H1 (cell line): Measurements from ENCODE around the gene KRTAP5-8. TPM values are rescaled to one million over a fixed set of nuclear protein-coding genes. Genes with fewer than 3 reads are reported as not detected.
"Not testable (repeated sequence)": the region's sequence is repeated elsewhere in the genome, so short reads cannot be mapped to it uniquely, and the experiment has no call there.

Experiments used
- CTCF ChIA-PET: fragments of 300-600 bp; sonication (Branson Sonifier 250); formaldehyde crosslinking; loops from one replicate; lab custom pipeline; 2021; ENCODE audit not compliant: partially characterized antibody; lab: Charles Lee
- POLR2A ChIA-PET: fragments of 300-600 bp; sonication (Branson Sonifier 250); formaldehyde crosslinking; loops from one replicate; lab custom pipeline; 2021; ENCODE audit warnings: inconsistent platforms; ENCODE audit not compliant: partially characterized antibody; lab: Charles Lee
- DNase-seq, 2 experiments: peaks; one replicate each; pipeline versions ENCODE4 v3.0.0 to v3.0.0-alpha.2; 2010 to 2022; ENCODE audit warnings: low spot score in 2 of 2, low read depth in 1 of 2, mixed read lengths in 1 of 2
- FAIRE-seq: peaks from 2 replicates; lab custom pipeline; 2011; peaks lifted over from hg19 to GRCh38; lab: Jason Lieb, UNC
- H2AFZ ChIP-seq: 2 replicates; pipeline ENCODE4 v1.8.1; 2012; ENCODE audit warnings: low read length, inconsistent platforms
- H2AK5ac ChIP-seq: 2 replicates; pipeline ENCODE4 v1.6.1; 2013; ENCODE audit warnings: low read depth, low read length
- H2BK120ac ChIP-seq: replicated peaks from 2 replicates; pipeline ENCODE3; 2013; ENCODE audit warnings: low read depth, low read length, inconsistent platforms
- H2BK12ac ChIP-seq: 2 replicates; pipeline ENCODE4 v1.6.1; 2013; ENCODE audit warnings: low read depth, low read length
- H2BK15ac ChIP-seq: 2 replicates; pipeline ENCODE4 v1.6.1; 2013; ENCODE audit warnings: low read length
- H2BK20ac ChIP-seq: 2 replicates; pipeline ENCODE4 v1.6.1; 2013; ENCODE audit warnings: low read length
- H2BK5ac ChIP-seq: 2 replicates; pipeline ENCODE4 v1.6.1; 2013; ENCODE audit warnings: low read depth, low read length
- H3K14ac ChIP-seq: 2 replicates; pipeline ENCODE4 v1.6.1; 2013; ENCODE audit warnings: inconsistent platforms; ENCODE audit not compliant: insufficient read length
- H3K18ac ChIP-seq: 2 replicates; pipeline ENCODE4 v1.6.1; 2013; ENCODE audit warnings: low read length; ENCODE audit errors: extremely low read depth
- H3K23ac ChIP-seq: 2 replicates; pipeline ENCODE4 v1.6.1; 2013; ENCODE audit warnings: inconsistent platforms; ENCODE audit not compliant: insufficient read length
- H3K23me2 ChIP-seq: 2 replicates; pipeline ENCODE4 v1.6.1; 2013; ENCODE audit warnings: low read depth, low read length
- H3K27ac ChIP-seq: 2 replicates; pipeline ENCODE4 v1.6.1; 2011; ENCODE audit warnings: low read depth, low read length, inconsistent platforms
- H3K27me3 ChIP-seq, 4 experiments: replicated peaks in 1 of 4; 1 replicate in 1 of 4; 2 replicates in 3 of 4; pipeline versions ENCODE4 v1.6.1 to v1.8.1; 2011 to 2013; ENCODE audit warnings: low read length in 3 of 4, mild to moderate bottlenecking in 3 of 4, inconsistent platforms in 2 of 4, mixed read lengths in 2 of 4, moderate library complexity in 1 of 4; ENCODE audit not compliant: control insufficient read depth in 3 of 4, insufficient read depth in 3 of 4; ENCODE audit errors: extremely low read depth in 1 of 4
- H3K36me3 ChIP-seq, 4 experiments: 2 replicates each; pipeline versions ENCODE4 v1.6.1 to v1.8.1; 2011 to 2013; ENCODE audit warnings: mild to moderate bottlenecking in 4 of 4, low read length in 3 of 4, moderate library complexity in 2 of 4, control low read depth in 1 of 4, inconsistent platforms in 1 of 4; ENCODE audit not compliant: insufficient read depth in 4 of 4, control insufficient read depth in 2 of 4
- H3K4ac ChIP-seq: replicated peaks from 2 replicates; pipeline ENCODE3; 2013; ENCODE audit warnings: low read length, low read depth, mixed read lengths, inconsistent platforms; ENCODE audit not compliant: insufficient read length
- H3K4me1 ChIP-seq, 4 experiments: replicated peaks in 1 of 4; 1 replicate in 1 of 4; 2 replicates in 3 of 4; pipeline versions ENCODE4 v1.6.1 to v1.8.1; 2011 to 2013; ENCODE audit warnings: low read length in 3 of 4, inconsistent platforms in 2 of 4, mixed read lengths in 1 of 4; ENCODE audit not compliant: insufficient read depth in 4 of 4, control insufficient read depth in 3 of 4
- H3K4me2 ChIP-seq, 2 experiments: 2 replicates each; pipeline versions ENCODE4 v1.6.1 to v1.8.1; 2011 to 2013; ENCODE audit warnings: low read depth in 2 of 2, low read length in 2 of 2, control low read depth in 1 of 2, inconsistent platforms in 1 of 2, mild to moderate bottlenecking in 1 of 2; ENCODE audit not compliant: insufficient read depth in 1 of 2
- H3K4me3 ChIP-seq, 4 experiments: fragments of 200-600, 300-600 bp in 1 of 4; sonication (generic), shearing (Covaris generic), sonication (Bioruptor Twin) in 1 of 4; 2 replicates each; pipeline versions ENCODE4 v1.5.1 to v1.8.1; 2011 to 2016; ENCODE audit warnings: low read length in 4 of 4, low read depth in 3 of 4, control low read depth in 2 of 4, inconsistent platforms in 2 of 4, mild to moderate bottlenecking in 2 of 4, mixed read lengths in 1 of 4, moderate library complexity in 1 of 4; ENCODE audit not compliant: insufficient read depth in 2 of 4; ENCODE audit errors: extremely low read depth in 1 of 4
- H3K56ac ChIP-seq: replicated peaks from 2 replicates; pipeline ENCODE3; 2013; ENCODE audit warnings: low read depth, mild to moderate bottlenecking, mixed read lengths, low read length, inconsistent platforms; ENCODE audit not compliant: insufficient read length
- H3K79me1 ChIP-seq: 2 replicates; pipeline ENCODE4 v1.6.1; 2013; ENCODE audit warnings: low read depth, low read length, control low read depth
- H3K79me2 ChIP-seq, 2 experiments: 2 replicates each; pipeline versions ENCODE4 v1.6.1 to v1.8.1; 2012 to 2013; ENCODE audit warnings: low read length in 2 of 2, mild to moderate bottlenecking in 2 of 2, inconsistent platforms in 1 of 2; ENCODE audit not compliant: insufficient read depth in 2 of 2, control insufficient read depth in 1 of 2
- H3K9ac ChIP-seq, 4 experiments: replicated peaks in 1 of 4; 1 replicate in 1 of 4; 2 replicates in 3 of 4; pipeline versions ENCODE4 v1.6.1 to v1.8.1; 2011 to 2013; ENCODE audit warnings: low read depth in 3 of 4, low read length in 3 of 4, control low read depth in 2 of 4, mild to moderate bottlenecking in 2 of 4, moderate library complexity in 2 of 4, inconsistent platforms in 1 of 4; ENCODE audit errors: extremely low read depth in 1 of 4
- H3K9me3 ChIP-seq, 2 experiments: 2 replicates each; pipeline versions ENCODE4 v1.6.1 to v1.8.1; 2012 to 2013; ENCODE audit warnings: mild to moderate bottlenecking in 2 of 2, moderate library complexity in 2 of 2, control low read depth in 1 of 2, inconsistent platforms in 1 of 2, low read depth in 1 of 2, low read length in 1 of 2, mixed read lengths in 1 of 2; ENCODE audit not compliant: insufficient read depth in 2 of 2
- H4K20me1 ChIP-seq, 2 experiments: replicated peaks in 1 of 2; 2 replicates each; pipeline versions ENCODE3 to v1.8.1; 2011 to 2013; ENCODE audit warnings: inconsistent platforms in 2 of 2, low read length in 2 of 2, mild to moderate bottlenecking in 1 of 2; ENCODE audit not compliant: insufficient read depth in 2 of 2, control insufficient read depth in 1 of 2
- H4K5ac ChIP-seq: 2 replicates; pipeline ENCODE4 v1.6.1; 2013; ENCODE audit warnings: low read length, low read depth, mixed read lengths, inconsistent platforms; ENCODE audit not compliant: insufficient read length
- H4K8ac ChIP-seq: 2 replicates; pipeline ENCODE4 v1.8.0; 2013; ENCODE audit warnings: mild to moderate bottlenecking, moderate library complexity, low read length, inconsistent platforms; ENCODE audit not compliant: insufficient read depth; ENCODE audit errors: extremely low read depth
- H4K91ac ChIP-seq: replicated peaks from 2 replicates; pipeline ENCODE3; 2013; ENCODE audit warnings: low read length, mixed read lengths, inconsistent platforms; ENCODE audit not compliant: insufficient read length
- WGBS, 2 experiments: shearing (Covaris generic) in 1 of 2; methylation state at CpG; one replicate each; pipeline versions ENCODE4 v1.1.6 to v1.1.7; 2013 to 2015; ENCODE audit warnings: low lambda C conversion rate in 2 of 2, mixed read lengths in 2 of 2, inconsistent platforms in 1 of 2, low coverage in 1 of 2, missing lambda C conversion rate in 1 of 2; ENCODE audit not compliant: insufficient replicate concordance in 2 of 2, insufficient coverage in 1 of 2, insufficient read length in 1 of 2; ENCODE audit errors: extremely low coverage in 1 of 2, missing lambda C conversion rate in 1 of 2; 5-methylcytosine and 5-hydroxymethylcytosine counted together
- polyA plus RNA-seq, 7 experiments: library from polyadenylated mRNA; depleted of rRNA in 3 of 7; stranded (reverse) in 5 of 7; unstranded in 2 of 7; fragments of >200 nt in 5 of 7; fragments of 200-250 nt in 2 of 7; gene quantifications; 1 replicate in 5 of 7; 2 replicates in 1 of 7; 4 replicates in 1 of 7; pipeline versions ENCODE4 v1.2.1 to v1.2.3, GENCODE V29; 2011 to 2013; ENCODE audit warnings: missing spikeins in 2 of 7, mixed read lengths in 2 of 7
- total RNA-seq: library from RNA; stranded (reverse); fragmentation: NEBNext Ultra II Directional; extraction: Animal tissue kit (Norgen Biotek cat#: 25700); gene quantifications from 2 replicates; pipeline ENCODE4 v1.2.1, GENCODE V29; 2021

The KRTAP5-8 gene
- total and polyA plus RNA-seq, 2 of the 8 experiments (the other 6 are each of a cell fraction or from before 2014, with no cell fraction given): not detected

- H2AFZ ChIP-seq, H3K4me3 ChIP-seq, H3K4me2 ChIP-seq, H3K18ac ChIP-seq, H2BK12ac ChIP-seq, H3K36me3 ChIP-seq, H3K27me3 ChIP-seq, H3K27ac ChIP-seq, H4K91ac ChIP-seq, H4K8ac ChIP-seq, H3K23me2 ChIP-seq, H3K56ac ChIP-seq, H2BK20ac ChIP-seq, H3K23ac ChIP-seq, H3K4me1 ChIP-seq, H3K14ac ChIP-seq, H4K20me1 ChIP-seq, H4K5ac ChIP-seq, FAIRE-seq, H3K79me1 ChIP-seq, H2BK5ac ChIP-seq, H3K4ac ChIP-seq, H3K79me2 ChIP-seq, H3K9ac ChIP-seq, H2BK120ac ChIP-seq, H3K9me3 ChIP-seq, H2AK5ac ChIP-seq, POLR2A ChIA-PET, H2BK15ac ChIP-seq: not testable (repeated sequence)
- CTCF ChIA-PET: interaction anchor here (0.6 kb wide), 1 partner anchor 115 kb away, joined by 3 read pairs; no protein-coding TSS in a partner anchor
- DNase-seq: peak in 1 of 2 experiments; percentile 24
- 87% methylated on average over 17 of the region's 17 CpGs; no CpG with 5 or more reads in 1 of the 2 experiments for WGBS, 2 experiments
Observed at GRCh38 chr11:71534711-71535608, 2.9 kb upstream of the KRTAP5-8 start.
